Heart right ventricle (tissue), 16 donors: ENCODE measurements around the gene PARD3. TPM values are rescaled to one million over a fixed set of nuclear protein-coding genes. Genes with fewer than 3 reads are reported as not detected.
A peak's percentile ranks its signal among the peaks of the same experiment; 100 is the strongest.

ENCODE experiments used
- ATAC-seq, 8 donors: fragments of 200-7000 bp; cut with Tn5 transposase; one replicate each; pipeline ENCODE4 v1.9.1; 2020; ENCODE audit warnings: mild to moderate bottlenecking in 8 of 8, moderate library complexity in 8 of 8, moderate number of reproducible peaks in 1 of 8
- DNase-seq, 2 donors: peaks; one replicate each; pipeline ENCODE4 v3.0.0-alpha.2; 2020
- H3K27ac ChIP-seq, 10 donors: fragments of 200-600 bp; sonication (generic) in 2 of 10; one replicate each; pipeline versions ENCODE4 v1.5.0 to v1.8.0; 2020 to 2022; ENCODE audit warnings: mild to moderate bottlenecking in 3 of 10
- H3K27me3 ChIP-seq, 7 donors: fragments of 200-600 bp; one replicate each; pipeline ENCODE4 v1.8.0; 2021 to 2022; ENCODE audit warnings: mild to moderate bottlenecking in 2 of 7
- H3K36me3 ChIP-seq, 9 donors: fragments of 200-600 bp; sonication (generic) in 1 of 9; one replicate each; pipeline versions ENCODE4 v1.5.0 to v1.8.0; 2020 to 2022; ENCODE audit warnings: mild to moderate bottlenecking in 2 of 9
- H3K4me1 ChIP-seq, 9 donors: fragments of 200-600 bp; sonication (generic) in 1 of 9; one replicate each; pipeline versions ENCODE4 v1.5.0 to v1.8.0; 2020 to 2022; ENCODE audit warnings: mild to moderate bottlenecking in 4 of 9
- H3K4me3 ChIP-seq, 10 donors: fragments of 200-600 bp; sonication (generic) in 2 of 10; one replicate each; pipeline versions ENCODE4 v1.5.0 to v1.8.0; 2020 to 2022; ENCODE audit warnings: mild to moderate bottlenecking in 7 of 10, moderate library complexity in 2 of 10
- H3K9me3 ChIP-seq, 11 donors: fragments of 200-600 bp in 10 of 11; sonication (generic) in 2 of 11; one replicate each; pipeline versions ENCODE4 v1.5.0 to v1.8.0; 2013 to 2022; ENCODE audit warnings: mild to moderate bottlenecking in 2 of 11, control low read depth in 1 of 11, moderate library complexity in 1 of 11
- CTCF ChIP-seq, 9 donors: fragments of 200-600 bp; sonication (generic) in 2 of 9; IDR thresholded peaks; one replicate each; pipeline versions ENCODE4 v1.5.0 to v1.8.0; 2021 to 2022; ENCODE audit warnings: antibody characterized with exemption in 9 of 9, mild to moderate bottlenecking in 5 of 9, moderate library complexity in 1 of 9
- WGBS, 2 donors: extraction: QIAGEN DNeasy Blood & Tissue Kit; methylation state at CpG; one replicate each; pipeline ENCODE4 v1.1.7; 2013; ENCODE audit warnings: inconsistent platforms in 1 of 2; 5-methylcytosine and 5-hydroxymethylcytosine counted together
- intact Hi-C, 10 donors: fragments of 100-400 bp; cut with DNase I; formaldehyde crosslinking; loops; one replicate each; pipeline versions ENCODE4 v1.11.1 to v1.14.2; 2022
- polyA plus RNA-seq, 2 donors: library from polyadenylated mRNA; stranded (reverse); fragments of 200-250 nt; gene quantifications; one replicate each; pipeline ENCODE4 v1.2.3, GENCODE V29; 2013
- total RNA-seq, 10 donors: library from RNA; stranded (reverse); fragmentation: NEBNext Ultra II Directional in 3 of 10; extraction: Animal tissue kit (Norgen Biotek cat#: 25700) in 3 of 10; gene quantifications; one replicate each; pipeline versions ENCODE4 v1.2.1 to v1.2.4, GENCODE V29; 2021 to 2023
- donor health status: Arrhythmogenic right ventricular cardiomyopathy.
- donor health status: ischemic (EF 13 %, LVEDD 7.1; RV severe dilation, severe dysfunction).
- donor health status: healthy with polysubstance abuse.
- donor health status: DM: no; HTN: yes; CAD: no.
- donor health status: DM: no; HTN: no; CAD: no.
- donor health status: ischemic (EF 25% LVEDD 6.9; RV normal size, moderate dysfunction).
- donor health status: ischemic (EF 25% LVEDD 5.7; RV mildly dilated, moderate dysfunction).
- donor health status: healthy.
- donor health status: DM: yes; HTN: yes; CAD: no.
- donor health status: Ischemic cardiomyopathy.
- donor health status: ischemic (EF 35%, LVEDD 5.7; RV mildly dilated, moderate dysfunction).
- donor health status: nonischemic (EF 11% LVEDD 7.7; RV severe dilation, severe dysfunction).
- donor health status: DM: yes; HTN: yes; CAD: no.
- donor health status: PGD.
- donor health status: ischemic (EF 29% LVEDD 5.4; RV normal size, mild dysfunction).
- donor health status: nonischemic (EF 23%, LVEDD 6.1; RV moderate dilation, normal function).

PARD3 gene
- total and polyA plus RNA-seq, 12 donors, result 19.7 to 41.8 (median 34.2) TPM

- Histone ChIP-seq H3K9me3 (no peaks in the 10 kb centered on the region), H3K27ac (no peak overlapping the region), H3K4me3 (no peak overlapping the region), H3K36me3 (no peaks in the 10 kb centered on the region), H3K27me3 (no peaks in the 10 kb centered on the region), H3K4me1 (peaks cover 4 to 51% (median 19%) of the 10 kb centered on the region in 9 donors)
- no peak for ATAC-seq
- no peak for DNase-seq
- intact Hi-C loops, result no loop called here
- WGBS, 2 donors, result 90 to 94% methylated on average over 4 of the region's 4 CpGs
- no peak for TF ChIP-seq CTCF (IDR thresholded peaks at IDR 0.05)
Observed at GRCh38 chr10:34771525-34771924, 43.6 kb downstream of the PARD3 start.

GRCh38 chr10:34771106-34771505 lies 44.0 kb downstream of the PARD3 start:
- no peak for TF ChIP-seq CTCF (IDR thresholded peaks at IDR 0.05)
- WGBS, 2 donors, result 75 to 84% methylated on average over 3 of the region's 3 CpGs
- Histone ChIP-seq H3K36me3 (no peaks in the 10 kb centered on the region), H3K4me3 (no peak overlapping the region), H3K27ac (no peak overlapping the region), H3K9me3 (no peaks in the 10 kb centered on the region), H3K4me1 (peaks cover under 1 to 51% (median 22%) of the 10 kb centered on the region in 9 donors), H3K27me3 (no peaks in the 10 kb centered on the region)
- ATAC-seq (no peak), DNase-seq (no peak)
- intact Hi-C loops, result no loop called here

GRCh38 chr10:34769899-34770298 lies 45.2 kb downstream of the PARD3 start:
- Histone ChIP-seq H3K27ac (no peak overlapping the region), H3K27me3 (no peaks in the 10 kb centered on the region), H3K36me3 (no peaks in the 10 kb centered on the region), H3K9me3 (no peaks in the 10 kb centered on the region), H3K4me1 (peaks cover 0 to 57% (median 34%) of the 10 kb centered on the region in 9 donors), H3K4me3 (no peak overlapping the region)
- intact Hi-C loops, result loop anchor here in 1 of 10 donors (5.0 kb wide), 1 partner anchor 42 kb away; no protein-coding TSS in a partner anchor
- DNase-seq, result no peak
- 52 to 70% methylated on average over 2 of the region's 2 CpGs for WGBS, 2 donors
- TF ChIP-seq CTCF (IDR thresholded peaks at IDR 0.05), result no peak
- no peak for ATAC-seq

GRCh38 chr10:34768972-34769330 lies 46.1 kb downstream of the PARD3 start:
- no peak for TF ChIP-seq CTCF (IDR thresholded peaks at IDR 0.05)
- WGBS, 2 donors, result 52 to 73% methylated on average over 8 of the region's 8 CpGs
- intact Hi-C loops, result loop anchor here in 1 of 10 donors (5.0 kb wide), 1 partner anchor 43 kb away; no protein-coding TSS in a partner anchor
- H3K9me3 ChIP-seq, result no peaks in the 10 kb centered on the region
- ATAC-seq, result peak in 4 of 8 donors; percentile 3 to 24 (median 18)
- peaks cover 0 to 60% (median 37%) of the 10 kb centered on the region in 9 donors for H3K4me1 ChIP-seq
- peak overlapping the region in 1 of 10 donors; percentile 40 for H3K27ac ChIP-seq
- no peak for DNase-seq
- peak overlapping the region in 1 of 10 donors; percentile 3 for H3K4me3 ChIP-seq
- H3K27me3 ChIP-seq, result no peaks in the 10 kb centered on the region
- H3K36me3 ChIP-seq, result no peaks in the 10 kb centered on the region
